Measurements from ENCODE around the gene TMEM43.

DNA sequence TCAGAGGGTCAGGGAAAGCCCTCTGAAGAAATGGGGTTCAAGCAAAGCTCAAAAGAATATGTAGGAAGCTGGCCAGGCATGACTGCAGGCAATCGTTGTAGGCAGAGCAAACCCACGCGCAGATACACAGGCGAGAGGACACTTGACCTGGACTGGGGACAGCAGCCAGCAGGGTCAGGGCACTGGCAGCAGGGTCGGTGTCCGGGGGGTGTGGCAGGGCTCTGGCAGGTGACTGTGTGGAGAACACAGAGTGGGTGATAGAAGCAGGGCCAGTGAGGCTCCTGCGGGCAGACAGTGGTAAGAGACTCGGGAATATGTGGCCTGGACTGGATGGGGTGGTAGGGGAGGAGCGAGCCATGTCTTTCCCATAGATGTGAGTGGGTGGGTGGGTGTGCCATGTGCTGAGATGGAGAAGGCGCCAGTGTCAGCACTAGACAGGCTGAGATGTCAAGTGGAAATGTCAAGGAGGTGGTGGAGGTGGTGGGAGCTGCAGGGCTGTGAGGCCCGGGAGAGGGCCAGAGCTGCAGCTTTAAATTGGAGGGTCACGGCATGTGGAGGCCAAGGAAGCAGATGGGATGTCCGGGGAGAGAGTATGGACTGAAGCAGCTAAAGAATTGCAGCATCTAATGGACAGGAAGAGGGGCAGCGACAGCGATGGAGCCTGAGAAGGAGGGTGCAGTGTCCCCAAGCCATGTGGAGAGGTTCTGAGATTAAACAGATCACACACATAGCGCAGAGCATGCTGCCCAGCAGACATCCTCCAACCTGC, 13.4 kb downstream of the TMEM43 start:
- TF ChIP-seq SP1 (IDR thresholded peaks at IDR 0.05; ENCODE audit: low read depth) (no peak), ZFX (IDR thresholded peaks at IDR 0.05) (no peak), CBX3 (IDR thresholded peaks at IDR 0.05; ENCODE audit: low read depth) (no peak), EZH2 (IDR thresholded peaks at IDR 0.05) (no peak), JUND (IDR thresholded peaks at IDR 0.05) (no peak), POLR2A (IDR thresholded peaks at IDR 0.05; ENCODE audit: borderline replicate concordance, extremely low read depth, insufficient read depth, insufficient read length) (no peak), POLR2AphosphoS5 (IDR thresholded peaks at IDR 0.05; ENCODE audit: low read depth, low read length) (no peak), REST (IDR thresholded peaks at IDR 0.05; ENCODE audit: low read depth) (no peak), ZNF274 (IDR thresholded peaks at IDR 0.05; ENCODE audit: low read depth, low read length) (no peak), FOSL1 (IDR thresholded peaks at IDR 0.05; ENCODE audit: low read depth) (no peak)
- TF ChIP-seq, protein P1, sequence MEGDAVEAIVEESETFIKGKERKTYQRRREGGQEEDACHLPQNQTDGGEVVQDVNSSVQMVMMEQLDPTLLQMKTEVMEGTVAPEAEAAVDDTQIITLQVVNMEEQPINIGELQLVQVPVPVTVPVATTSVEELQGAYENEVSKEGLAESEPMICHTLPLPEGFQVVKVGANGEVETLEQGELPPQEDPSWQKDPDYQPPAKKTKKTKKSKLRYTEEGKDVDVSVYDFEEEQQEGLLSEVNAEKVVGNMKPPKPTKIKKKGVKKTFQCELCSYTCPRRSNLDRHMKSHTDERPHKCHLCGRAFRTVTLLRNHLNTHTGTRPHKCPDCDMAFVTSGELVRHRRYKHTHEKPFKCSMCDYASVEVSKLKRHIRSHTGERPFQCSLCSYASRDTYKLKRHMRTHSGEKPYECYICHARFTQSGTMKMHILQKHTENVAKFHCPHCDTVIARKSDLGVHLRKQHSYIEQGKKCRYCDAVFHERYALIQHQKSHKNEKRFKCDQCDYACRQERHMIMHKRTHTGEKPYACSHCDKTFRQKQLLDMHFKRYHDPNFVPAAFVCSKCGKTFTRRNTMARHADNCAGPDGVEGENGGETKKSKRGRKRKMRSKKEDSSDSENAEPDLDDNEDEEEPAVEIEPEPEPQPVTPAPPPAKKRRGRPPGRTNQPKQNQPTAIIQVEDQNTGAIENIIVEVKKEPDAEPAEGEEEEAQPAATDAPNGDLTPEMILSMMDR (IDR thresholded peaks at IDR 0.05 in 2 of 3, conservative IDR thresholded peaks at IDR 0.05 in 1 of 3; ENCODE audit: borderline replicate concordance in 1 of 3, insufficient read depth in 1 of 3, low read depth in 2 of 3, low read length in 2 of 3) = no peak
- TF ChIP-seq, protein P2, sequence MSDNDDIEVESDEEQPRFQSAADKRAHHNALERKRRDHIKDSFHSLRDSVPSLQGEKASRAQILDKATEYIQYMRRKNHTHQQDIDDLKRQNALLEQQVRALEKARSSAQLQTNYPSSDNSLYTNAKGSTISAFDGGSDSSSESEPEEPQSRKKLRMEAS (IDR thresholded peaks at IDR 0.05) = no peak
